A549 (cell line): ENCODE data around the gene SCYGR5. TPM values are rescaled to one million over a fixed set of nuclear protein-coding genes. Genes with fewer than 3 reads are reported as not detected.

Experiments
- ATAC-seq, 2 experiments: fragments of 200-7000 bp in 1 of 2; fragments of >200 bp in 1 of 2; cut with Nextera tagmentation in 1 of 2; cut with Tn5 transposase in 1 of 2; 3 replicates each; pipeline versions ENCODE4 v1.8.0 to v1.9.1; 2018 to 2020; ENCODE audit warnings: mild to moderate bottlenecking in 1 of 2, moderate library complexity in 1 of 2
- CTCF ChIA-PET: fragments of 300-600 bp; sonication (Branson Sonifier 250); formaldehyde crosslinking; extraction: SDS; loops from one replicate; lab custom pipeline; 2021; ENCODE audit warnings: antibody characterized with exemption, inconsistent platforms; lab: Yijun Ruan, JAX
- POLR2A ChIA-PET: fragments of 350-600 bp; formaldehyde crosslinking; extraction: SDS; loops from one replicate; lab custom pipeline; 2021; ENCODE audit warnings: antibody characterized with exemption, inconsistent platforms; lab: Yijun Ruan, JAX
- DNase-seq, 2 experiments: peaks; one replicate each; pipeline versions ENCODE4 v3.0.0 to v3.0.0-alpha.2; 2011 to 2016; ENCODE audit warnings: low read depth in 1 of 2, low spot score in 1 of 2
- FAIRE-seq: peaks from 2 replicates; lab custom pipeline; 2011; peaks lifted over from hg19 to GRCh38; lab: Jason Lieb, UNC
- H3K27ac ChIP-seq, 2 experiments: fragments of >200 bp; sonication (Bioruptor Twin); formaldehyde crosslinking; 3 replicates each; pipeline ENCODE4 v1.5.1; 2016 to 2017
- H3K4me1 ChIP-seq: fragments of >200 bp; sonication (Bioruptor Twin); formaldehyde crosslinking; 3 replicates; pipeline ENCODE4 v1.6.1; 2016
- H3K4me2 ChIP-seq: fragments of >200 bp; sonication (Bioruptor Twin); formaldehyde crosslinking; 3 replicates; pipeline ENCODE4 v1.6.1; 2016
- H3K4me3 ChIP-seq: fragments of >200 bp; sonication (Bioruptor Twin); formaldehyde crosslinking; 3 replicates; pipeline ENCODE4 v1.5.1; 2016
- H3K9me3 ChIP-seq: fragments of >200 bp; sonication (Bioruptor Twin); formaldehyde crosslinking; 3 replicates; pipeline ENCODE4 v1.6.1; 2016
- BHLHE40 ChIP-seq: IDR thresholded peaks from 2 replicates; pipeline ENCODE4 v1.6.1; 2012; ENCODE audit warnings: low read depth, low read length, inconsistent platforms
- CBX8 ChIP-seq: fragments of 200-600 bp; sonication (generic); IDR thresholded peaks from 2 replicates; pipeline ENCODE4 v1.6.1; 2016
- EHMT2 ChIP-seq: fragments of 200-600 bp; sonication (generic); IDR thresholded peaks from 2 replicates; pipeline ENCODE4 v1.6.1; 2016; ENCODE audit warnings: antibody characterized with exemption, low read depth, mild to moderate bottlenecking, moderate library complexity
- FOSB ChIP-seq: fragments of 250-450 bp; sonication (Bioruptor Pico); IDR thresholded peaks from 2 replicates; pipeline ENCODE4 v1.5.0; 2020; ENCODE audit warnings: mild to moderate bottlenecking, moderate library complexity
- FOXS1 ChIP-seq: fragments of 250-450 bp; sonication (Bioruptor Pico); IDR thresholded peaks from 2 replicates; pipeline ENCODE4 v1.5.0; 2020; ENCODE audit warnings: mild to moderate bottlenecking, moderate library complexity
- MAX ChIP-seq: IDR thresholded peaks from 2 replicates; pipeline ENCODE4 v1.6.1; 2012
- SMC3 ChIP-seq: fragments of >200 bp; sonication (Bioruptor Twin); formaldehyde crosslinking; IDR thresholded peaks from 3 replicates; pipeline ENCODE4 v1.6.1; 2018; ENCODE audit warnings: inconsistent platforms
- SREBF2 ChIP-seq: fragments of 450-650 bp; IDR thresholded peaks from 2 replicates; pipeline ENCODE4 v1.6.1; 2014; ENCODE audit warnings: mild to moderate bottlenecking, moderate library complexity
- ZSCAN20 ChIP-seq: fragments of 250-450 bp; sonication (Bioruptor Pico); IDR thresholded peaks from 2 replicates; pipeline ENCODE4 v1.8.0; 2022; ENCODE audit warnings: mild to moderate bottlenecking, moderate library complexity
- WGBS: methylation state at CpG from one replicate; pipeline ENCODE4 v1.1.6; 2017; ENCODE audit errors: missing lambda C conversion rate; 5-methylcytosine and 5-hydroxymethylcytosine counted together
- polyA plus RNA-seq, 4 experiments: library from polyadenylated mRNA; depleted of rRNA in 3 of 4; stranded (reverse); fragments of >200 nt; fragmentation: RNase III in 1 of 4; extraction: RNeasy Plus Mini Kit Qiagen cat#74134 plus additional on column Dnase treatment in 1 of 4; gene quantifications; 2 replicates in 3 of 4; 3 replicates in 1 of 4; pipeline ENCODE4 v1.2.3, GENCODE V29; 2011 to 2017

SCYGR5 gene
- polyA plus RNA-seq, 2 of the 4 experiments (the other 2 are of a cell fraction): not detected

- FAIRE-seq: no peak
- no peak overlapping the region for H3K4me3 ChIP-seq
- H3K4me1 ChIP-seq: peaks cover 8% of the 10 kb centered on the region
- 93% methylated on average over 2 of the region's 2 CpGs for WGBS
- no peak overlapping the region for H3K4me2 ChIP-seq
- no peak for DNase-seq
- no peaks in the 10 kb centered on the region for H3K9me3 ChIP-seq
- no peak for ATAC-seq
- TF ChIP-seq CBX8 (no peak), MAX (no peak), EHMT2 (no peak), BHLHE40 (no peak), FOSB (CRISPR knock-in tag) (no peak), SREBF2 (no peak), FOXS1 (CRISPR knock-in tag) (no peak), SMC3 (no peak), ZSCAN20 (CRISPR knock-in tag) (no peak)
- ChIA-PET CTCF (interaction anchor here (1.1 to 1.6 kb wide), 3 partner anchors 58 to 245 kb away, joined by 3 to 4 read pairs (median 3); no protein-coding TSS in a partner anchor), POLR2A (interaction anchor here (0.7 kb wide), 1 partner anchor 51 kb away, joined by 5 read pairs; no protein-coding TSS in a partner anchor)
- no peak overlapping the region for H3K27ac ChIP-seq
These were observed 49.9 kb downstream of the SCYGR5 start for GRCh38 chr2:227716501-227716900.

Other genes starting within 250 kb of the SCYGR5 start
- 384 and 415 TPM in 2 replicates for gene AGFG1, start 194.6 kb upstream of the SCYGR5 start, polyA plus RNA-seq (2011; rRNA removed)
- 96.9 to 104 TPM (median 100 TPM) in 3 replicates for gene AGFG1, start 194.6 kb upstream of the SCYGR5 start, polyA plus RNA-seq (2017; fragmentation: RNase III; extraction: RNeasy Plus Mini Kit Qiagen cat#74134 plus additional on column Dnase treatment)
- not detected in 2 replicates for gene SCYGR2, start 67.9 kb upstream of the SCYGR5 start, polyA plus RNA-seq (2011; rRNA removed)
- not detected in 3 replicates for gene SCYGR2, start 67.9 kb upstream of the SCYGR5 start, polyA plus RNA-seq (2017; fragmentation: RNase III; extraction: RNeasy Plus Mini Kit Qiagen cat#74134 plus additional on column Dnase treatment)
- not detected in 2 replicates for gene SCYGR3, start 52.0 kb upstream of the SCYGR5 start, polyA plus RNA-seq (2011; rRNA removed)
- not detected in 3 replicates for gene SCYGR3, start 52.0 kb upstream of the SCYGR5 start, polyA plus RNA-seq (2017; fragmentation: RNase III; extraction: RNeasy Plus Mini Kit Qiagen cat#74134 plus additional on column Dnase treatment)
- gene SCYGR4, start 49.3 kb upstream of the SCYGR5 start, polyA plus RNA-seq (2011; rRNA removed): not detected in 2 replicates
- gene SCYGR4, start 49.3 kb upstream of the SCYGR5 start, polyA plus RNA-seq (2017; fragmentation: RNase III; extraction: RNeasy Plus Mini Kit Qiagen cat#74134 plus additional on column Dnase treatment): not detected in 3 replicates
- gene SLC19A3, start 51.2 kb downstream of the SCYGR5 start, polyA plus RNA-seq (2011; rRNA removed): 7.6 and 8.8 TPM in 2 replicates
- gene SLC19A3, start 51.2 kb downstream of the SCYGR5 start, polyA plus RNA-seq (2017; fragmentation: RNase III; extraction: RNeasy Plus Mini Kit Qiagen cat#74134 plus additional on column Dnase treatment): 2.2 to 2.8 TPM (median 2.7 TPM) in 3 replicates
- gene SCYGR6, start 58.0 kb downstream of the SCYGR5 start, polyA plus RNA-seq (2011; rRNA removed): not detected in 2 replicates
- gene SCYGR6, start 58.0 kb downstream of the SCYGR5 start, polyA plus RNA-seq (2017; fragmentation: RNase III; extraction: RNeasy Plus Mini Kit Qiagen cat#74134 plus additional on column Dnase treatment): not detected in 3 replicates
- gene SCYGR7, start 61.5 kb downstream of the SCYGR5 start, polyA plus RNA-seq (2011; rRNA removed): not detected in 2 replicates
- gene SCYGR7, start 61.5 kb downstream of the SCYGR5 start, polyA plus RNA-seq (2017; fragmentation: RNase III; extraction: RNeasy Plus Mini Kit Qiagen cat#74134 plus additional on column Dnase treatment): not detected in 3 replicates
- not detected in 2 replicates for gene SCYGR8, start 79.1 kb downstream of the SCYGR5 start, polyA plus RNA-seq (2011; rRNA removed)
- not detected in 3 replicates for gene SCYGR8, start 79.1 kb downstream of the SCYGR5 start, polyA plus RNA-seq (2017; fragmentation: RNase III; extraction: RNeasy Plus Mini Kit Qiagen cat#74134 plus additional on column Dnase treatment)
- 3.4 and 6.5 TPM in 2 replicates for gene CCL20, start 147.0 kb downstream of the SCYGR5 start, polyA plus RNA-seq (2011; rRNA removed)
- gene CCL20, start 147.0 kb downstream of the SCYGR5 start, polyA plus RNA-seq (2017; fragmentation: RNase III; extraction: RNeasy Plus Mini Kit Qiagen cat#74134 plus additional on column Dnase treatment): 0.43 to 1.1 TPM (median 0.45 TPM) in 3 replicates
- 2.2 and 2.7 TPM in 2 replicates for gene DAW1, start 204.8 kb downstream of the SCYGR5 start, polyA plus RNA-seq (2011; rRNA removed)
- gene DAW1, start 204.8 kb downstream of the SCYGR5 start, polyA plus RNA-seq (2017; fragmentation: RNase III; extraction: RNeasy Plus Mini Kit Qiagen cat#74134 plus additional on column Dnase treatment): 1.1 to 2.0 TPM (median 1.3 TPM) in 3 replicates